GM21825 (cell line): ENCODE data around the gene CMSS1.
"Not testable (repeated sequence)": the region's sequence is repeated elsewhere in the genome, so short reads cannot be mapped to it uniquely, and the experiment has no call there.

Source experiments
- ATAC-seq: cut with Tn5 transposase; IDR thresholded peaks from one replicate; pipeline ENCODE4 v1.9.1; 2021; ENCODE audit warnings: mild to moderate bottlenecking, moderate library complexity; ENCODE audit not compliant: unreplicated experiment

CMSS1 gene

DNA sequence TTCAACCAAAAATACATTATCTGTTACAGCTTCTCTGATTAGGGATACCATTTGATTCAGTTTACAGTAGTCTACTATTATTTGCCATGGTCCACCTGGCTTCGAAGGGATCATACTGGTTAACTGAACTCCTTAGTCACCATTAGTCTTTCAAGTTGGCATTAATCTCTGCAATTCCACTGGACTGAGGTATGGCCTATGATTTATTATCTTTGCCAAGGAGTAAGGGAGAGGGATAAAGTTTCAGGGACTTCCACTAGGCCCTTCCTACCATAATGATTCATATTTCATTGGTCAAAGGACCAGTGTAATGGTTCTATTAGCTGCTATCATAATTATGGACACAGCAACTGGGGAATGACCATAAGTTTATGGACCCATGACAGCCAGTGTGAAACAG is 7.3 kb upstream of the CMSS1 start:
- ATAC-seq = no peak

DNA sequence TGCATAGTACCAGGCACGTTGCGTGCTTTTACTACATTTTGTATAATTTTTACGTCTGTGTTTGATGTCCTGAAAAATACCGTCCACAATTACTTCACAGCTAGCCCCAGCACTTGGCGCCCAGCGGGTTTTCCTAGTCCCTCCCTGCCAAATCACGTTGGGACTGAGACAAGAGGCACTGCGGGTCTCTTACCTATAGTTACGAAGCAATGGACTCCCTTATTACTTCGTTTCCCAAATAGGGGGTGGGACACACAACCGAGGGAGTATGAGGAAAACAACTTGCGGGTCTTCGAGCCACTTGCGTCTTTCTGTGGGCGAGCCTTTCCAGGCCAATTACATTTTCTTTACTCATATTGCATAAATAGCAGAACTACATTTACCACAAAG is 620 bp upstream of the CMSS1 start:
- no peak for ATAC-seq

DNA sequence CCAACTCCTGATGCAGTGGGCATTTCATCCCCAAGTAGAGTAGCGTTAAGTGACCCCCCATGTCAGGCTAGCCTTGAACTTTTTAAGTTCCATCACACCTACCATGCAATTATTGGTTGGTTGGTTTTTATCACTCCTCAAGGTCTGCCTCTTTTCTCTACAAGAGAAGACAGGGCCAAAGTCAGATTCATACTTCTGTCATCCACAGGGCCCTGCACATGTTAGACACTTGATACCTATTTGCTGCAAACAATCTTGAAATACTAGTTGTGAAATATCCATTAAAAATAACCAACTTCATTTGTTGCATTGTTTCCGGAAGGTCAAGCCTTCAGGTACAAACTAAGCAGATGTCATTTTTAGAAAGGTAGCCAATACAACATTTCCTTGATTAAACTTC is 1.2 kb downstream of the CMSS1 start:
- no peak for ATAC-seq

DNA sequence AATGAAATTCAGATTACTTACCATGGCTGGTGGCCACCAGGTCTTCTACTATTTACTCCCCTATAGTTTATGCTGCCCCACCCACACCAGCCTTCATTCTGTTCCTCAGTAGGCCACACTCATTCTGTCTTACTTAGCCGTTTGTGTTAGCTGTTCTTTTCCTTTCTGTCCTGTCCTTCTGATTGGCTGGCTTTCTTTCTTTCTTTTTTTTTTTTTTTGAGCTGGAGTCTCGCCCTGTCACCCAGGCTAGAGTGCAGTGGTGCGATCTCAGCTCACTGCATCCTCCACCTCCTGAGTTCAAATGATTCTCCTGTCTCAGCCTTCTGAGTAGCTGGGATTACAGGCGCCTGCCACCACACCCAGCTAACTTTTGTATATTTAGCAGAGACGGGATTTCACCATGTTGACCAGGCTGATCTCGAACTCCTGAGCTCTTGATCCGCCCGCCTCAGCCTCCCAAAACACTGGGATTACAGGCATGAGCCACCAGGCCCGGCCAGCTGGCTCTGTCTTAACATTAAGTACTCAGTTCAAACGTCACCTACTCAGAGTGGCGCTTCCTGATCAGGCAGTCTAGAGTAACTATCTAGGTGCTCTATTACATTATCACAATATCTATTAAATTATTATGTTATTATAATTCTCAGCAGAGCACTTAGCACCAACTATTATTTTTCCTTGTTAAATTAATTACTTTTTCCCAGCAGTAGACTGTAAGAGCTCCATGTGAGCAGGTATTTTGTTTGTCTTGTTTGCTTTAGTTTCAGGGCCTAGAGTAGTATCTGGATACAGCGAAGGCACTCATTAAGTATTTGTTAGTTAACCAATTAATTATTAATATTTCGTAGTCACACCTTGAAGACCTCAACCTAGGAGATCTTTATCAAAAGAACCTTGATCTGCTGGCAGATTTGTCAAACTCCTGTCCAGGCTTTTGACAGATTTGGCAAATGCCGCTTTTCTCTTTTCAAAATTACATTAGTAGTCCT is 6.4 kb downstream of the CMSS1 start:
- no peak for ATAC-seq

DNA sequence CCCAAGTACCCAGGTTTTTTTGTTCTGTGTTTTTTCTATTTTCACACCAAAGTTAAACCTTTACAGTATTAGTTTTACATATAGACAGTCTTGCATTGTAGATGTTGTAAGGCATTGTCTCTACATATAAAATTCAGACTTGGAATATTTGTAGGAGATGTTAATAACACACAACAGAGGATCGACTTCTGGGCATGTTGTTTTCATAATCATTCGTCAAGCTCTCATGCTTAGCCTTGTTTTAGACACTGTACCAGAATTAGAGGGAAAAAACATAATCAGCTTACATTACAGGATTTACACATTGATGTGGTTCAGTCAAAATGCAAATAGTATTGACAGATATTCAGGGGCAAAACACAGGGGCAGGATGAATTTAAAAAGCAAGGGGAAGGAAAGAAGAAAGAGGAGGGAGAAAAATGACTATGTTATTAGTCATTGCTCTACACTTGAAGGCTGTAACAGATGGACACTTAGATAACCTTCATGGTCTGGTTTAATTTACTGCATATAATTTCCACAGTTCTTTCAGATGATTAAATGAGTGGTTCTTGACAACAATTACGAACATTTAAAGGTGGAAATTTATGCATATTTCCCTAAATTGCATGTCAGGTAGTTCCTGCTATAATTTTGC is 7.5 kb downstream of the CMSS1 start:
- no peak for ATAC-seq

DNA sequence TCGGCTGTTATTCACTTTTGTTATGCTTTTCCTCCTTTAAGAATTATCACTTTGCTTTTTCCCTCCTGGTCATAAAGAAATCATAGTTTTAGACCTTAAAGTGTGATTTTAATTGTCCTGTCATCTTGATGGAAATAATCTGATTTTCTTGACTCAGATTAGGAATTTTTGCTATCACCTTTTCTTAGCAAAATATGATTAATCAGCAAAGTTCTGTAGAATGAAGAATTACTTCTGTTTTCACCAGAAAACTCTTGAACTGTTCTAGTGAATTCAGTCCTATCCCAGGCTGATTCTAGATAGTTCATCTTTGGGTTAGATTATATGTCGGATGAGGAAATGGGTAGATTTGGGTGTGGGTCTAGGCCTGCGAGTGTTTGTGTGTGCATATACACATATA is 12.2 kb downstream of the CMSS1 start:
- no peak for ATAC-seq

DNA sequence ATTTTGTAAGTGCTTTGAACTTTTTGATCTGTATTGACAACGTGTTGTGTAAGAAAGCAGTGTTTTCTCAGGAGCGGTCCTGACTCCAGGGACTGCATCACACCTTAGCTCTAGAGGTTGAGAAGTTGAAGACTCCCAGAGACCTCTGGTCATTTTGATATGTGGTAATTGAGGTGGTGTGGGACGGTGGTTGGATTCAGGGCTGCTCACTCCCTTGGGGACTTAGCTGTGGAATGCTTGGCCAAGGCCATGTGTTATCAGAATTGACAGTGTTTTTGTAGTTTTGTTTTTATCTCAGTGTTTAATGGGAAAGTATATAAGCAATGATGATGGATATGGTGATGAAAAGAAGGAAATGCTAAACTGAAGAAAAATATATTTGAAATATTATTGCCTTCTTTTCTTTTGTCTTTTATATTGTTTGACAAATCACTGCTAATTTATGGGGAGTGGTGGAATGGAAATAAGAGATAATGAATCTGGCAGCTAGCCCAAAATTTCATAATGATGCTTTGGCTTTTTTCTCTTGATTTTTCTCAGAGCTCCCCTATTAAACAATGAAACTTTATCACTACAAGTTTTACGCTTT is 16.0 kb downstream of the CMSS1 start:
- no peak for ATAC-seq

DNA sequence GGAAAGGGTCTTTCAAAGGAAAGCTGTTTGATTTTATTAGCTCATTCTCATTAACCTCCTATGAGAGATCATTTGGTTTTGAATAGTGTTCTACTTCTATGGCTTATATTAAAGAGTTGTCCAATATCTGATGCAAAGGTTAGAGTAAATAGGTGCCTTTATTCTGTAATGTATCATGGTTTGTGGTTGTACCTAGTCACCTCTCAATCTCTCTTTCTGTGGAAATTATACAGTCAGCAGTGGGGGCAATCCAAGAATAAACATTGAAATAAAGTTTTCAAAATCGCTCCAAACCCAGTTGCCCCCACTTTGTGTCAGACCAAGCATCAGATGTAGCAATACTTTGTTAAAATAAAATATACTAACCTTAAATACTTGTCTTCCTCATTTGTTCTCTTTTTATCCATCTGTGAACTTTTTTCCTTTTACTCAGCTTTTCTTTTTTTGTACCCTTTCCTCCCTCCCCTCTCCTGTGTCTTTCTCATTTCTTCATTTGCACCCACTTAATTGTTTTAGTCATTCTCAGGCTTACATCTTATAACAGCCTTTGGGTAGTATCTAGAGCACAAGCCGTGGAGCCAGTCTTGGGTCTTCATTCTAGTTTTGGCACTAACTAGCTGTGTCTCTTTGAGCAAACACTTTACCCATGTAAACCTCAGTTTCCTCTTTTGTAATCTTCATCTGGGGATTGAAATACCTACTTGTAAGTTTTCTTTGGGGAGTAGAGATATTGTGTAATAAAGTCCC is 16.7 kb downstream of the CMSS1 start:
- no peak for ATAC-seq

DNA sequence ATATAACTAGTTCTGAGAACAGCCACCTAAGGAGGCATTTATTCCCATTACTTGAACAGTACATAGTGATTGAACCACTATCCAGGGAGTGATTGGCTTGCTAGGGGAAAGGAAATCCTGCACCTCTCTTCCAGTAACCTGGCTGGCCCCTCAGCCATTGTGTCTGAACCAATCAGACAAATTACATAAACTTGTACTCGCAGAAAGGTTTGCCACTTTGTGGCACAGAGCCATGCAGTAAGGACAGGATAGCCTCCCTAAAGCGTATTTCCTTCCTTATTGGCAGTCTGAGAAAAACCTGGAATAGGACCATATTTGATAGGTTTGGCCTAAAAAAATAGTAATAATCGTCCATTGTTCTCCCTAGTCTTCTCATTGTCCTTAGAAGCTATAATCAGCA is 19.0 kb downstream of the CMSS1 start:
- ATAC-seq = no peak

DNA sequence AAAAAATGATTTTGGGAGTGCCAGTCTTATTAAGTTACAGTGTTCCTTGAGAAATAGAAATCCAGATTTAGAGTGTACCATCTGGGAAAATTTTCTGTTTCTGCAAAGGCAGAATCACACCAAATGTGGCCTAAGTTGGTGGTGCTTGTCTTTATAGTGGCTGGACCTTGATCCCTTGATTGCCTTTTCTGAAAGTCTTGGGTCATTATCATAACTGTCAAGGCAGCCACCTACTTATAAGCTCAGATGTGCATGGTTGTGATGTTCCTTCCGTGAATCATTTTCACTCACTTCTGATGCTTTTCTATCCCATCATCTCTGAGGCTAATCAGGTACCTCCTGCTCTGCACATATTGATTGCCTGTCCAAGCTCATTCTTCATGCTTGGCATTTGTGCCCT is 20.1 kb downstream of the CMSS1 start:
- no peak for ATAC-seq

DNA sequence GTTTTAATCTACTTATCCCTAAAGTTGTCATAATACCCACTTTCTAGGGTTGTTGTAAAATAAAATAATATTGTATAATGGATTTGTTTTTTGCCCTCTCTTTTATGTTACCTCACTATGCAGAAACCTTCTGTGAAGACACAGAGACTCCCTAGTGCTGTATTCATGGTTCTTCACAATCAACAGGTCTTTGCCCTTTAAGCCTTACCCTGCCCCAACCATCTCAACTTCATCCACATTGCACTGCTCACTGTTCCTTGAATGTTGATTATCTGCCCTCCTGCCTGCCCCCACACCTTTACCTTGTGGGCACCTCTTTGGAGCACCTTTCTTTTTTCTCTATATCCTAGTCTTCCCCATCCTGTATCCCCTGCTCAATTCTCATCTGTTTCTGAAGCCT is 21.1 kb downstream of the CMSS1 start:
- no peak for ATAC-seq

DNA sequence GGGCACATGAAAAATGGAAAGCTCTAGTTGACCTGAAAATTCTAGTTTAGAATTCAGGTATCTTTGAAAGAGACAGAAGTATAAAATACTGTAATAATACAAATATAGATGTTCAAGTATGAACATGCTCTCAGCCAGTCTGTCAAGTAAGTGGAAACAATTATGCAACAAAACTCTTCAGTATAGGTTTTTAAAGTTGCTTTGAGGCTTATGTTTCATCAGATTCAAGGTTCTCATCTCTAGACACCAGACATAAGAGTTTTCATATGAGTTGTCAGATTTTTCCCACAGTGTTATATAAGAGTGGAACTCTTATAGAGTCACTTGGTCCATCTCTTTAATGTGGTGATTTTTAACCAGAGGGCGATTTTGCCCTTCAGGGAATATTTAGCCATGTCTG is 22.0 kb downstream of the CMSS1 start:
- no peak for ATAC-seq

DNA sequence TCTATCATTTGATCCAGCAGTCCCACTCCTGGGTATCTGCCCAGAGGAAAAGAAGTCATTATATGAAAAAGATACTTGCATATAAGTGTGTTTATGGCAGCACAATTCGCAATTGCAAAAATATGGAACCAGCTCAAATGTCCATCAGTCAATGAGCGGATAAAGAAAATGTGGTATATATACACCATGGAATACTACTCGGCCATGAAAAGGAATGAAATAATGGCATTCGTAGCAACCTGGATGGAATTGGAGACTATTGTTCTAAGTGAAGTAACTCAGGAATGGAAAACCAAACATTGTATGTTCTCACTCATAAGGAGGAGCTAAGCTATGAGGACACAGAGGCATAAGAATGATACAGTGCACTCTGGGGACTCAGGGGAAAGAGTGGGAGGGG is 24.3 kb downstream of the CMSS1 start:
- not testable (repeated sequence) for ATAC-seq

DNA sequence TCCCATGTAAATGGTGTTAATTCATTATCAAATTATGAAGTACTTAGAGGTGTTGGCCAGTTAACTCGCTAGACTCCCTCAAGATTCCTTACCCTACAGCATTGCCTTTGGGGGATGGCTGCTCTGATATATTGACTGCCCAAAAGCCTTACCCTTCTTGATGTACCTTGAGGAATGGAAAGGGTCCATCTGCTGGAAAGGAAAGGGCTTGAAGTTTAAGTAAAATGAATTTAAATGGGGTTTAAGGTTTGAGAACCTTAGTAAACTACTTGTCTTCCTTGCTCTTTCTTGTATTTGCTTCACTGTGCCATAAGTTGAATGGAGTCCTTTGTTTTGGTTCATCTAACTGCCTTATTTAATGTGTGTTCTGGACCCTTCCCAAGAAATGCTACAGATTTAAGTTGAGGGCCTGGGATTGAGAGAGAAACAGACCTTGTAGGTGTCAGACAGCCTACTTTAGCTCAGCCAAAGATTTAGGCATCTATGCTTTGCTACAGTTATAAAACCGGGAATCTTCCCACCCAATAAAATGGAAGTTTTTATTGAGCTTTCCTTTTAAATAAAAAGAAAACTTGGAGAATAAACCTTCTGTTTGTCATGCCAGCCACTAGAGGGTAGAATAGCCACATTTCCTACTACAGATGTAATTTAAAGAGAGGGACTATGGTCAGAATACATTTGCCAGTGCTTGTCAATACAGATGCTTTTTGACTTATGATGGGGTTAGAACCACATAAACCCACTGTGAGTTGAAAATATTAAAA is 25.3 kb downstream of the CMSS1 start:
- ATAC-seq = peak; percentile 66

DNA sequence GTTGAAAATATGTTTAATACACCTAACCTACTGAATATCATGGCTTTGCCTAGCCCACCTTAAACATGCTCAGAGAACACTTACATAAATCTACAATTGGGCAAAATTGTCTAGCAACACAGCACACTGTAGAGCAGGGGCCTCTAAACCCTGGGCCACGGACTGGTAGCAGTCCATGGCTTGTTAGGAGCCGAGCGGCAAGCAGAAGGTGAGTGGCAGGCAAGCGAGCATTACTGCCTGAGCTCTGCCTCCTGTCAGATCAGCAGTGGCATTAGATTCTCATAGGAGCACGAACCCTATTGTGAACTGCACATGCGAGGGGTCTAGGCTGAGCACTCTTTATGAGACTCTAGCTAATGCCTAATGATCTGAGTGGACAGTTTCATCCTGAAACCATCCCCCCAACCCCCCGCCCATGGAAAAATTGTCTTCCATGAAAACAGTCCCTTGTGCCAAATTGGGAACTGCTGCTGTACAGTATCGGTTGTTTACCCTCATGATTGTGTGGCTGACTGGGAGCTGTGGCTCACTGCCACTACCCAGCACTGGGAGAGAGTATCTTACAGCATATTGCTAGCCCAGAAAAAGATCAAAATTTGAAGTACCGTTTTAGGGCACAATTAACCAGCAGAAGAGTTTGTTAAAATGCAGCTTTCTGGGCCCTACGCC is 26.1 kb downstream of the CMSS1 start:
- ATAC-seq = no peak

DNA sequence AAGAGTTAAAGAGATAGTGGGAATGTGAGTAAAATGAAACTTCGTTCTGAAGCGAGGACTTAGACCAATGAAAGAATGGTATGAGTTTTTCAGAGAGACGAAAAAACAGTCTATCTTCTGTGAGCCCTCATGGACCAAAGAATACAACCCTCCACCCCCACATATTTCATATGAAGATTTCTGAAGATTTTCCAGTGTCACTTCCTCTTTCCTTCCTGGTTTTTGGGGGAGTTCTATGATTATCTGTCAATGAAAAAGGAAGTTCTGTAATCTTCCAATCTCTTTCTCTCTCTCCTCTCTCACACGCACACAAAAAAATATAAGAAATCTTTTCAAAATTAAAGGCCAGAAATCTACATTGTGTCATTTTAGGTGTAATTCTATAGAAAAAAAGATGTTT is 27.7 kb downstream of the CMSS1 start:
- ATAC-seq = no peak

DNA sequence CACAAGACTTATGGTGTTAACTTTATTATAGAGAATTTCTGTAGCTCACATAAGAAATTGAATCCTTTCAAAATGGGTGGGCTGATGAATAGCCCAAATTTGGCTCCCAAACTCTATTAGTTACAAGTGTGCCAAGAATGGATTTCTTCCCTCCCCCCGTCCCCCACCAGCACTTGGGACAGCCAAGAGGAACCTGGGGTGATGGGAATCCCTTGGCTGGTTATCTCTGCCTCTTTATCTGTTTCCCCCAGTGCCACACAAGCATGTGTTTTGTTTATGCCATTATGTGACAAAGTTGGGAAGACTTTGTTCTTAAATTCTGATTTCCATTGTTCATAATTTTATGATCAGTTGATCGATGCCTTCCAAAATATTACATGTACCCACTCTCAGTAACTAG is 28.3 kb downstream of the CMSS1 start:
- ATAC-seq = no peak

DNA sequence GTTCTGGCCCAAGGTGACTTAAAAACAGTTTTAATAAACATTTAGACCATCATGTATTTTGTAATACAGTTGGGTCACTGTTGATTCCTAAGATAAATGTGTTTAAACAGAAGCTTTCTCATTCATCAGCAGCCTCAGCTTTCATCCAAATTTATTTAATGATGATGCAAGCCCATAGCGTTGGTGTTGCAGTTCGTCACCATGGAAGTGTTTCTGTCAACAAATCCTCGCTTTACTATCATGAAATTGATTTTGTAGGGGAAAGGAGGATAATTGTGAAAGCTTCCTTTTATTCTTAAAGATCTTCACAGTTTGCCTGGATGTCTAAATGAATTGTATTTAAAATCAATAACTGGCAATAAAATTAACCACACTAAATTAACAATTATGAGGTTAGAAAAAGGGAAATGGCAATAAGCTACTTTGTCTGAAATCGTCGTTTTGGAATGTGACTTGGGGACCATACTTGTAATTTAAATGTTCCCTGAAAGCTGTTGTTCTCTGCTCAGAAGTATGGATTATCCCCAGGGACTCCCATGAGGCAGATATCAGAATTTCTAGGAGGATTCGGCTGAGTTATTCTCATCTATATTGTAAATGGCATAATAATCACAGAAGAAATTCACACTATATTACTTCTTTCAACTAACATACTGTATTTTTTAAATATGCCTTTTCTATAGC is 29.0 kb downstream of the CMSS1 start:
- no peak for ATAC-seq

DNA sequence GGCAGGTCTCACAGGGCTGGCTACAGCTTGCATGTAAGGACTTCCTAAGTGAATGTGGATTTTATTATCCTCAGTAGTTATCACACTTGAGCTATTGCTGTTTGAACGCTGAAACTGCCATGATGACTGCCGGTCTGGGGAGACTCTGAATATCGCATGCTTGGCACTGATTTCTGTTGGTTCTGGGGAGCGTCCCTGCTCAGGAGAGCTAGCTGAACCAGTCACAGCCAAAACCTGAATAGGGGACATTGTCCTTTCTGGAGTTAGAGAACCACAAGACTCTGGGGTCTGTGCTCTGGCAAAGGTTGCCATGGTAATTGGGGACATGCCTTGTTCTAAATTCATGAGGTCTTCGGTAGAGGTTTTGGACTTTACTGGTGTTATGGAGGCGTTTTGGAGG is 30.8 kb downstream of the CMSS1 start:
- ATAC-seq = no peak
